Measurements from ENCODE around the gene KIFC1.

Gene KIFC1

DNA sequence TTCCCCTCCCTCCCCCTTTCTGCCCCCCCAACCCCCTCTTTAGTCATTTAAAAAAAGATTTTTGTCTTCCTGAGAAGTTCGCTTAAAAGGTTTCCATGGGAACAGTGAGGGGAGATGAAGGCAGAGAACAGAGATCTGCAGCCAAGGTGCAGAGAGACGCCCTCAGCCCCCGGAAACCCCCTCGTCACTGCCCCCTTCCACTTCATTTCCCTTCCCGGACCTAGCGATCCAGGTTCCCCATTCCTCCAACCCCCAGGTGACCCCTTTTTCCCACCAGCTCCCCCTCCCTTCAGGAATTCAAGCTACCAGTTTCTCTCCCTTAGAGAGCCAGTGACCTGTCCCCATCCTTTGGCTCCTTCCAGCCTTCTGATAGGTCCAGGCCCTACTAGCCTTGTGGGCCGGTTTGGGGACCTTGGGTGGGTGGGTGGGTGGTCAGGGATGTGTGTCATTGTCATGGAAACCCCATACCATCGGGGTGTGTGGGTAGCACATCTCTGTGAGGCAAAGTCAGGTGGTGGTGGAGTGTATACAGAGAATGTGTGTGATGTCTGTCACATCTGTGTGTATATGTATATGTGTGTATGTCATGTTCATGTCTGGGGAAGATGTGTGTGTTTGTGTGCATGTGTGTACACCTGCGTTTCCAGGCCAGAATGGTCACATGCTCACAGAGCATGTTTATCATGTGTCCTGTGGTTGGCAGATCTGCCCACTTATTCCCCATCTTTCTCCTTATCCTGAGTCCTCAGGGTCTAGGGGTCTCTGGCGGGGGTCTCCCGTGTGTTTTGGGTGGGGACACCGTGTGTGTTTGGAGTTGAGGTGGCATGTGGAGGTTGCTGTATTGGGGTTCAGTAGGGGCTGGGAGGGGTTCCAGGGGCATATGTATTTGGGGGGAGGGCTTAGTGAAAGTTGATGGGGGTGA is 35.2 kb downstream of the KIFC1 start:
- no peak for DNase-seq (ENCODE audit: low spot score)

DNA sequence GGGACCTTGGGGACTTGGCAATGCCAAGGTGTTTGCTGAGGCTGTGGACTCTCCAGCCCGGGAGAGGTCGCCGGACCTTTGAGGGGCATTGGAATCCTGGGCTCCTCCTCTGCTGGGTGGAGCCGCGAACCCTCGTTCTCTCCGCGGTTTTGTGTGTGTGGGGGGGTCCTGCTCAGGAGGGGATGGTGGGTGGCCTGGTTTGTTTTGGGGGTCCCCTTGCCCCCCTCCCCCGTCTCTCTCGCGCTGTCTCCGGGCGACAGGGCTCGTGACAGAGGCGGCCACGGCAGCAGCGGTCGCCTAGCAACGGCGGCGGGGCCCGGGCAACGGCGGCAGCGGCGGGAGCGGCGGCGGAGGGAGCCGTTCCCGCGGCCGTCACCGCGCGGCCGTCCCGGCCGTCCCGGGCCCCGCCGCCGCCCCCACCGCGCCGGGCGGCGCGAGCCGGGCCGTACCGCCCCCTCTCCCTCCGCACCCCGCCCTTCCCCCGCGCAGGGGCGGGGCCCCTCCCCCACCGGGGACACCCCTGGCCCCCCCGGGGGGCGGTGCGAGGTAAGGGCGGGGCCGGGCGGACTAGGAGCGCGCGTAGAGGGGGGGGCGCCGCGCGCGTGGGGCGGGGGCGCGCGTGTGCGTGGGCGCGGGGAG is 36.1 kb downstream of the KIFC1 start:
- peak; percentile 80 for DNase-seq (ENCODE audit: low spot score)

DNA sequence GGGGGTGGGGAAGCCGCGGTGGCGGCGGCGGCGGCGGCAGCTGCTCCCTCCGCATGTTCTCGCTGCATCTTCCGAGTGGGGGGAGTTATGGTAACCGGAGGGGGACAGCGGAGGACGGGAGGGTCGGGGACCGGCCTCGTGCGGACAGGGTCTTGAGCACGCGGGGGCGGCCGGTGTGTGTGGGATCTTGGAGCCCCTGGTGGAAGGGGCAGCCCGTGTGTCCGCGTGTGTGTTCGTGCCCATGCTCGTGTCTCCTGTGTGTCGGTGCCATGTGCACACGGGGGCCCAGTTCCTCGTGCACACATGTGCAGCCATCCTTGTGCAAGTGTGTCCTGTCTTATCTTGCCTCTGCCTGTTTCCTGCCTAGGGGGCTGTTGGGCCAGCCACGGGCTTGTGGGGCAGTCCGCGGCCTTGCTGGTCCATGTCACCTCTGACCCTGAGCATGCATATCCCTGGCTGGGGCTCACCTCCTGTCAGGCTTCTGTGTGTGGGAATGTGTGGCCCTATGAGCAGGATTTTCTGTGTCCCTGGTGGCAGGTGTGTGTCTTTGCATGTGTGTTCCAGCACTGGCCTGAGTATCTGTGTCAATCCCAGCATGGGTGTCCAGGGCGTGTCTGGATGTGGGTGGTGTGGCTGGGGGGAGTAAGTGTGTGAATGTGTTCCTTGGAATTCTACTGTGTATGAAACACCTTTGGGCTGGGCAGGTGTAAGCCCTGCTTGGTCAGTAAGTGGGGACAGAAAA is 36.8 kb downstream of the KIFC1 start:
- DNase-seq (ENCODE audit: low spot score), result peak; percentile 49

DNA sequence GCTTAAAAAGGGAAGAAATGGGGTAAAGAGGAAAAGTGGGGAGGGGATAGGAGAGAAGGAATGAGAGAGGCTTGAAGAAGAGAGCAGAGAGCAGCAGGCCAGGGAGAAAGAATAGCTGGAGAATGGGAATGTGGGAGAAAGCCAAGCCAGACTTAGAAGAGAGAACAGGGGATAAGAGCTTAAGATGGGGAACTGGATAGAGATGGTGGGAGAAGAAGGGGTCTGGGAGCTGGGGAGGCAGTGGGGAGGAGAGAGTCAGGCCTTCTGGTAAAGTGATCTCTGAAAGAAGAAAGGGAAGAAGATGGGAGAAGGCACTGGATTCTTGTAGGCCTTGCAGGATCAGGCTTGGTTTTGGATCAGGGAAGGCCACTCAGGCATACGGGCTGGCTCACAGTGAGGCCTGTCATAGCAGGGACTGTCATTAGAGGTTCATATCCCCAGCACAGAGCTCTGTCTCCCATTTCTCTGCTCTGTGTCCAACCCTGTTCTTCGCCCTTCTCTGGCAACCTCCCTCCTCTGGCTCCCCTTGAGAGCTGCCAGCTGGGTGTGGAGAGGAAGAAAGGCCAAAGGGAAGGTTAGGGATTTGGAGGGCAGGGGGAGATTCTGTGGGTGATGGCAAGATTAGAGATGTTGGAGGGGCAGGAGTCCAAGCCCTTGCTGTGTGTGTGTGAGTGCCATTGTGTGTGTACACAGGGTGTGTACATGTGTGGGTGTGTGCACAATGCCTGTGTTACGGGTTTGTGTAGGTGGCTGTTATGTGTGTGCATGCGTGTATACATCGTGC is 37.5 kb downstream of the KIFC1 start:
- DNase-seq (ENCODE audit: low spot score), result no peak

DNA sequence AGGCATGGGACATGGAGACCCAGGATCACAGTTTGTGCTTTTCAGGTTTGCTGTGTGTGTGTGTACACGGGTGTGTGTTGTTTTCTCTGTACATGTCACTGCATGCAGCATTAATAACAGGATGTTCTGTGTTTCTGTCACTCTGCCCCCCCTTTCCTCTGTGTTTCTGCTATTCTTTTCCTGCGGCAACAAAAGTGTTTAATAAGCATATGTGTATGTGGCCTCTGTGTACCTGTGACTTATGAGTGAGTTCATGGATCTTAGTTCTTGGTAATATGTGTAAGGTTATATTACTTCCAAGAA is 38.1 kb downstream of the KIFC1 start:
- no peak for DNase-seq (ENCODE audit: low spot score)

DNA sequence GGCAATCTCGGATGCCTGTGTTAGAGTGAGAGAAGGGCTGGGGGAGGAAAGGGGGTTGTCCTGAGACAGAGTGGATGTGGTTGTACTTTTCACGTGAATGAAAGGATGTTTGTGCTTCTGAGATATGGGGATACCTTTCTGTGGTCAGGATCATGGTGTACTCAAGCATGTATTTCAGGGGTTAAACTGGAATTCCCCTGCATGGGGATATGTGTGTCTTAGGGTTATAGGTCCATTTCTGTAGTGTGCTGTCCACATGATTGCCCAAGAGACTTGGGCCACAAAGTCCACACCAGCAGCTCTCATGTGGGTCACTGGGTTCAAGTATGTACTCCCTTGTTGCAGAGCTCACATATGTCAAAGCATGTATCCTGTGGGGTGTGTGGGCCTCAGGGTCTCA is 38.7 kb downstream of the KIFC1 start:
- DNase-seq (ENCODE audit: low spot score), result no peak

DNA sequence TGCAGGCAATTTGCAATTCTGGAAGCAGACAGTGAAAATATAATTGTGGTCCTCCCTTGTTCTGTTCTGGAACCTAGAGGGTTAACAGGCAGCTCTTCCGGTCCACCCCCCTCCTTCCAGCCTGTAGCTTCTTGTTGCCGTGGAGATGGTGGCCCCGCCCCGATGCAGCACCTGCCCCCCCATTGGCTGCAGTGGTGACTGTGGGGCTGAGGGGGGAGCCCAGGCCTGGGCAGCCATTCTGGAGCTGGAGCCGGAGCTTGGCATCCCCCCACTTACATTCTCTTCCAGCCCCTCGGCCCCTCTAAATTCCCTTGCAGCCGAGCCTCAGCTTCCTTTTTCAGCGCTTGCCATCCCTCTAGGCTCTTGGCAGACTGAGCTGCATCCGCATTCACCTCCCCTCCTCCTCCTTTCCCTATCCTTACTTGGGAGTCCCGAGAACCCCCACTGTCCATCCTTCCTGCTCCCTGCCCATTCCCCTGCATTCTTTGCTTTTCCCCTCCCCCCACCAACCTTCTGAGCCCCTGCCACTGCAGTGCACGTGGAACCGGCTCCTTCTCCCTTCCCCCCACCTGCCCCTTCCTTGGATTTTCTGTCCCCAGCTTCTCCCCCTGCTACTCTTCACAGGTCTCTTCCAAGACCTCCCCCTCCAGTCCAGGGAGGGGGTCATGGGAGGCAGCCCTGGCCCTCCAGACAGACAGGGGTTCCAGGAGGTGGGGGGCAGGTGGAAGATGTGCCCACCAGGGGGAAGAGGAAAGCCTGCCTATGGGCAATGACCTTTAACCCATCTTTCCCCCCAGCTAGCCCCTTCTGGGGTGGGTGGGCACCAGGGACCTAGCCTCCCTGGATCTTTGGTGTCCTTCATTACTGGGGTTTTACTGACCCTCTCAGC is 39.6 kb downstream of the KIFC1 start:
- DNase-seq (ENCODE audit: low spot score), result peak; percentile 68

DNA sequence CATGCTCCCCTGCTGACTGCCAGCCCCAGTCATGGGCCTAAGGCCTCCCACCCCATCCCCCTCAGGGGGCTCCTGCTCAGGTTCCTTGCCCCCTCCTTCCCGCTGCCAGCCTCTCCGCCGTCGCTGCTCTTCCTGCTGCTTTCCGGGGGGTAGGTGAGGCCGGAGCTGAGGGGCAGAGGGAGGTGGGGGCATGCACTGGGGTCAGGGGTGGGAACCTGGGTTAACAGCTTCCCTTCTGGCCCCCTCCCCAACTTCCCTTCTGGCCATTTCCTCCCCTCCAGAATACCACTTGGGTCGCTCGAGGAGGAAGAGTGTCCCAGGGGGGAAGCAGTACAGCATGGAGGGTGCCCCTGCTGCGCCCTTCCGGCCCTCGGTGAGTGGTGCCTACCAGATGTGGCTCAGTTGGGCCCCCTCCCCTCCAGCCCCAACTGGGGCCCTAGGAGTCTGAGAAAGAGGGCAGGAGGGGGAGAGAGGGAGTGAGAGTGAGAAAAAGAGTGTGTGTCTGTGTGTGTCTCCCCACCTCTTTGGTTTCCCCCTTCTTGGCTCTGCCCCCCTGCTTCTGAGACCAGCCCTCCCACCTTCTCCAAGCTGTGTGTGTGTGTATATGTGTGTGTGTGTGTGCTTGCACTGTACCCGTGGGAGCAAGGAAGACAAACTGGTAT is 40.4 kb downstream of the KIFC1 start:
- DNase-seq (ENCODE audit: low spot score), result no peak

DNA sequence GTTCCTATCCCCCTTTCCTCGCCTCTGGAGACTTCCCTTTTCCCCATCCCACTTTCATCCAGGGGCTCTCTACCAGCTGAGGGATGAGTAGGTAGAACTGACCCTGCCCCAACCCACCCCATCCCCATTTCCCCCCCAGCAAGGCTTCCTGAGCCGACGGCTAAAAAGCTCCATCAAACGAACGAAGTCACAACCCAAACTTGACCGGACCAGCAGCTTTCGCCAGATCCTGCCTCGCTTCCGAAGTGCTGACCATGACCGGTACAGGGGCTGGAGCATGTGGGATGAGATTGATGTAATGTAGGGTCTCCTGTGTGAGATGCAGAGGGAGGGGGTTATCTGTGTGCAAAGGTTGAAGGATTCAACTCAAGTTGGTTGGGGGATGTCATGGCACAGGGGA is 40.9 kb downstream of the KIFC1 start:
- DNase-seq (ENCODE audit: low spot score), result no peak

DNA sequence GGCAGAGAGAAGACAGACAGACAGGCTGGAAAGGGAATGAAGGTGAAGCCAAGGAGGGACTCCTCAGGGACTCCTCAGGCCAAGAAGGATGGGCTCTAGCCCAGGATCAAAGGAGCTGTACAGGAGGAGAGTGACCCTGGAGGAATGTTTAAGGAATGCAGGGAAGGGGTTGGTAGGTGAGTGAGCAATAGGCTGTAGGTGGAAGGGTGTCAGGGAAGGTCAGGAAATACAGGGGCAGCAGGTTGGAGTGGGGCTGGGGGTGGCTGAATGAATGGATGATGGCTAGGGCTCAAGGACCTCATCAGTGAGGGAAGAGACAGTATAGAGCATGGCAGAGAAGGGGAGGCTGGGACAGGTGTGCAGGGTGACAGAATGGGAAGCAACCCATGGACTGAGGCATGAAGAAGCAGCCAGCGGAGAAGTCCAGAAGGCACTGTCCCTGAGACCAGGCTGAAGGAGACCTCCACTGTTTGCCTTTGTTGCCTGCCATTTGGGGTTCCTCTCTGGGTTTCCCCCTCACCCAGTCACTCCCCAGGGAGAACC is 41.4 kb downstream of the KIFC1 start:
- no peak for DNase-seq (ENCODE audit: low spot score)

DNA sequence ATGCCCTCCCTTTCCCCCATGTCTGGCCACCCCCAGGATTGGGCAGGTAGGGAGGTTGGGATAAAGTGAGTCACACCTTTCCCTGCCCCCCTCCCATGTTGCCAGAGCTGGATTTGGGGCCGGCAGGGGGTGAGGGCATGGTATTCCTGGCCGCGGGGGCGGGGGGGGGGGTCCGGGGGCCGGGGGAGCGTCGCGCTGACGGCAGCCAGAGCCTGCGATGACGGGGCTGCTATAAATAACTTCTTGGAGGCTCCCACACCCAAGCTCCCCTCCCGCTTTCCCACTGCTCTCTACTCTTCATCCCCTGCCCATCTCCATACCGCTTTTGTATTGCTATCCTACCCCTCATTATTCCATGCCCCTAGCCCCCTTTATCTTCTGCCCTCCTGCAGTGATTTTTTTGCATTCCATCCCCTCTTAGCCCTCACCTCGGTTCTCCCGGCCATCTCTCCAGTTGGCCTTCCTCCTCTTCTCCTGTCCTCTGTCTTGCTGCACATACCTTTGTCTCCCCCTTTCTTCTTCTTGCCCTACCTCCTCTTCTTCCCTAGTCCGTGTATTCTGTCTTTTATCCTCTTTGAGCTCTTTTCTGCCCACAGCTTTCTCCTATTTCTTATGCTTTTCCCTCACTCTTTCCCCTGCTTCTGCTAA is 42.0 kb downstream of the KIFC1 start:
- DNase-seq (ENCODE audit: low spot score), result no peak

DNA sequence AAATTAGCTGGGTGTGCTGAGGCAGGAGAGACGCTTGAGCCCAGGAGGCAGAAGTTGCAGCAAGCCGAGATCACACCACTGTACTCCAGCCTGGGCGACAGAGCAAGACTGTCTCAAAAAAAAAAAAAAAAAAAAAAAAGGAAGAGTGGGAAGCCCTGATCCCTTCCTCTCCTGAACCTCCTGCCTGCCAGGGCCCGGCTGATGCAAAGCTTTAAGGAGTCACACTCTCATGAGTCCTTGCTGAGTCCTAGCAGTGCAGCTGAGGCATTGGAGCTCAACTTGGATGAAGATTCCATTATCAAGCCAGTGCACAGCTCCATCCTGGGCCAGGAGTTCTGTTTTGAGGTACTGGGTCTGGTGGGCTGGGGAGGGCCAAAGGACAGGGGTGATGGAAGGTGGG is 43.3 kb downstream of the KIFC1 start:
- no peak for DNase-seq (ENCODE audit: low spot score)

DNA sequence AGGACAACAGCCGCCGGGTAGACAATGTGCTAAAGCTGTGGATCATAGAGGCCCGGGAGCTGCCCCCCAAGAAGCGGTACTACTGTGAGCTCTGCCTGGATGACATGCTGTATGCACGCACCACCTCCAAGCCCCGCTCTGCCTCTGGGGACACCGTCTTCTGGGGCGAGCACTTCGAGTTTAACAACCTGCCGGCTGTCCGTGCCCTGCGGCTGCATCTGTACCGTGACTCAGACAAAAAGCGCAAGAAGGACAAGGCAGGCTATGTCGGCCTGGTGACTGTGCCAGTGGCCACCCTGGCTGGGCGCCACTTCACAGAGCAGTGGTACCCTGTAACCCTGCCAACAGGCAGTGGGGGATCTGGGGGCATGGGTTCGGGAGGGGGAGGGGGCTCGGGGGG is 46.0 kb downstream of the KIFC1 start:
- no peak for DNase-seq (ENCODE audit: low spot score)

DNA sequence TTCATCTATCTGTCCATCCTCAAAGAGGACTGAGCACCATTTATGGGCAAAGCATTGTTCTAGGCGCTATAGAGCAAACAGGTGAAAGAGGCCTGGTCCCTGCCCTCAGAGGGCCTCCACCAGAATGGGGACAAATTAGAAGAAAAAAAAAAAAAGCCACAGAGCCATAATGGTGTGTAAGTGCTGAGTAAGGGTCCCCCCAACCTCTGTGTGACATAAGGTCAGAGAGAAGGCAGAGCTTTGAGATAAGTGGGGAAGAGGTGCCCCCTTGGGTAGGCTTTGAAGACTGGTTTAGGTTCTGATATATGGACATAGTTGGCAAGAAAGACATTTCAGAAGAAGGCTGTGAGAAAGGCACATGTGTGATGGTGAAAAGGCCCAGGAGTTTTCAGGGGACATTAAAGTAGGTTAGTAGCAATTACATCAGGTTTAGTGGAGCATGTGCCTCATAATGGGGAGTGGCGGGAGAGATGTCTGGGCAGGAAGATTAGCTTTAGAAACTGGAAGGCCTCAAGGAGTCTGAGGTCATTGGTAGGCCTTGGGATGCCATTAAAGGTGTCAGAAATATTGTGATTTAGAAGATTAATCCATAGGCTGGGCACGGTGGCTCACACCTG is 47.5 kb downstream of the KIFC1 start:
- DNase-seq (ENCODE audit: low spot score), result no peak

DNA sequence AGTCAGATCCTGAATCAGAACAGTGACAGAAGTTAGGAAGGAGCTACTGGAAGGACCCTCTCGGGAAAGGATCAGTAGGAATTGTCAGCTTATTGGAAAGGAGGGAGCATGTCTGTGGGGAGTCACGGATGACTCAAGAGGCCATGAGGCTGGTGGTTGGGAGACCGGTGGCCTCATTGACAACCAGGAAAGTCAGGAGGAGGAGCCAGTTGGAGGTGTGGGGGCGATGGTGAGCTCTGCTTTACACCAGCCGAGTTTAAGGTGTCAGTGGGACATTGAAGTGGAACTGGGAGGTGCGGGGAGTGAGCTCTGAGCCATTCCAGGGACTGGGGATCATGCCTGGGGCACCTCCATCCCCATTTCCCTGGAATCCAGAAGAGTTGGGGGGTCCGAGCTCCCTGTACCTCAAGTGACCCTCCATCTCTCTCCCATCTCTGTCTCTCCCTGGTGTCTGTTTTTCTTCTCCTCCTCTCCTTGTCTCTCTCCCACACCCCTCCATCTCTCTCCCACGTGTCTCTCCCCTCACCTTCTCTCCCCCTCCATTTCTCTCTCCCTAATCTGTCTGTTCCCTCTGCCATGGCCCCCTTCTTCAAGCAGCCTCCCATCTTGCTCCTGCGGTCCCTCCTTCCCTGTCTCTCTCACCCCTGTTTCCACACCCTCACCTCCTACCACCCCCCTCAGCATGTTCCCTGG is 48.5 kb downstream of the KIFC1 start:
- no peak for DNase-seq (ENCODE audit: low spot score)

DNA sequence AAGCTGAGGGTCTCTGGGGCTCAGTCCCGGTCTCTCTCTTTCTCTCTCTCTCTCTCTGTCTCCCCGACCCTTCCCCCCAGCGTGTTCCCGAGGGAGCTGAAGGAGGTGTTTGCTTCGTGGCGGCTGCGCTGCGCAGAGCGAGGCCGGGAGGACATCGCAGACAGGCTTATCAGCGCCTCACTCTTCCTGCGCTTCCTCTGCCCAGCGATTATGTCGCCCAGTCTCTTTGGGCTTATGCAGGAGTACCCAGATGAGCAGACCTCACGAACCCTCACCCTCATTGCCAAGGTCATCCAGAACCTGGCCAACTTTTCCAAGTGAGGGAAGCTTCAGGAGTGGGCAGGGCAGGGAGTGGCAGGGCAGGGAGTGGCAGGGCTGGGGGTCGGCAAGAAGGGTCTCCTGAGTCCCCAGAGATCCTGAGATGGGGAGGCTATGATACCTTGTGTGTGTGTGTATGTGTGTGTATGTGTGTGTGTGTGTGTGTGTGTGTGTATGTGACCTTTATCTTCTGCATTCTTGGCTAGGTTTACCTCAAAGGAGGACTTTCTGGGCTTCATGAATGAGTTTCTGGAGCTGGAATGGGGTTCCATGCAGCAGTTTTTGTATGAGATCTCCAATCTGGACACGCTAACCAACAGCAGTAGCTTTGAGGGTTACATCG is 49.2 kb downstream of the KIFC1 start:
- no peak for DNase-seq (ENCODE audit: low spot score)

DNA sequence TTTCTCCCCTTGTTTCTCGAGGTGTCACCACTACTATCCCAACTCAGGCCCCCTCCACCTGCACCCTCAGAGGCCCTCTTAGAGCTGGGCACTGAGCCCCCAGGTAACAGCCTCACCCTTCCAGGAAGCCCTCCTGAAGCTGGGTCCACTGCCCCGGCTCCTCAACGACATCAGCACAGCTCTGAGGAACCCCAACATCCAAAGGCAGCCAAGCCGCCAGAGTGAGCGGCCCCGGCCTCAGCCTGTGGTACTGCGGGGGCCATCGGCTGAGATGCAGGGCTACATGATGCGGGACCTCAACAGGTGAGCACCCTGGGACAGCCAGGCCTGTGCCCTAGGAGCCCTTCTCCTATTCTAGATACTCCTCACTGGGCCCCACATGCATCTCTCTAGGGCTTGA is 49.8 kb downstream of the KIFC1 start:
- no peak for DNase-seq (ENCODE audit: low spot score)

DNA sequence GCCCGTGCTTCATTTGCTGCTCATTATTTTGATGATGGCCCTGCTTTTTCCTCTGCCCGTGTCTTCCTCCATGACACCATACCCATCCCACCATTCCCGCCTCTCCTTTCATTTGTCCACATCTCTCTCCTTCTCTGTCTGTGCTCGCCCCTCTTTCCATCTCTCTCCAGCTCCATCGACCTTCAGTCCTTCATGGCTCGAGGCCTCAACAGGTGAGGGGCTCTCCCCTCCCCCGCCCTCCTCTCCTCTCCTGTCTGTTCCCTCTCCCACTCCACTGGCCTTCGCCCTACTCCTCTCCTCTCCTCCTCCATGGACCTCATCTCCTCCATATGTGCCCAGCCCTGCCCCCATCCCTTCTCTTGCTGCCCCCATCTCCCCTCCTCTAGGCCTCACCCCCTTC is 50.7 kb downstream of the KIFC1 start:
- no peak for DNase-seq (ENCODE audit: low spot score)
